ENCODE results near the gene AIDA. TPM values are rescaled to one million over a fixed set of nuclear protein-coding genes. Genes with fewer than 3 reads are reported as not detected.

The AIDA gene
- total RNA-seq, 1 donor from 2014 or later = 47.0 TPM

DNA sequence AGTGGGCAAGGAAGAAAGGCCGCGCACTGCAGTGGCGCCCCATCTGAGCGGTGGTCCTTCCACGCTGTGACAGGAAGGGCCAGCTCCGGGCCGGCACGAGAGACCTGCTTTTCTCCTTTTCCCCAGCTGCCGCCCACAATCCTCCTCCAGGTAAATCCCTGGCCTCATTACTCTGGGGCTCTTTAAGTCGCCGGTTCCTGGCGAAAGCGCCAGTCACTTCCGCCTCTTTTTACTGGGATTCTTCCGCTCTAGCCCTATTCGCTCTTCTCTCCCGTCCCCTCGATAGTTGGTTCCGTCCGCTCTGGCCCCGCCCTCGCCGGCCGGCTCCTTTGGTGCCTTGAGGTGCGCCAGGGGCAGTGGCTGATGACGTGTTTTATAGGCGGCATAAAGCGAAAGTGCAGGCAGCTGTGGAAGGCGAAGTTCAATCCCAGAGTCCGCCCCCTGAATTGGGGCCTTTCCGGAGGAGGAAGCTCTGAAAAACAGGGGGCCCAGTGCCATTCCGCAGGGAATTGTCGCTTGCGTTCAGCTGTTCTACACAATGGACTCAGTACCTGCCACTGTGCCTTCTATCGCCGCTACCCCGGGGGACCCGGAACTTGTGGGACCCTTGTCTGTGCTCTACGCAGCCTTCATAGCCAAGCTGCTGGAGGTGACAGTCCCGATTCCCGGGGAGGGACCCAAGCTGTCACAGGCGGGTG, 68.2 kb downstream of the AIDA start:
- DNase-seq = peak; percentile 97

DNA sequence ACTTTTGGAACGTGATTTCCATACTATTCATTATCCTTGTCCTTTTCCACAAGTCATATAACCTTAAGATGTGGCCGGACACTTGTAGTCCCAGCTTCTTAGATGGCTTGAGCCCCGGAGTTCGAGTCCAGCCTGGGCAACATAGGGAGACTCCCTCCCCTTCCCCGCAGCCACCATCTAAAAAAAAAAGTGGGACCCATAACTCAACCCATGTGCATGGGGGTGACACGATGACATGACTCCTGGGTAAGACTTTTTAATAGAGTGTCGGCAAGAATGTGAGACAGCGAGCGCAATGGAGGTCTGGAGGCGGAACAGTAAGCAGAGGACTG, 68.7 kb downstream of the AIDA start:
- DNase-seq = peak; percentile 66

DNA sequence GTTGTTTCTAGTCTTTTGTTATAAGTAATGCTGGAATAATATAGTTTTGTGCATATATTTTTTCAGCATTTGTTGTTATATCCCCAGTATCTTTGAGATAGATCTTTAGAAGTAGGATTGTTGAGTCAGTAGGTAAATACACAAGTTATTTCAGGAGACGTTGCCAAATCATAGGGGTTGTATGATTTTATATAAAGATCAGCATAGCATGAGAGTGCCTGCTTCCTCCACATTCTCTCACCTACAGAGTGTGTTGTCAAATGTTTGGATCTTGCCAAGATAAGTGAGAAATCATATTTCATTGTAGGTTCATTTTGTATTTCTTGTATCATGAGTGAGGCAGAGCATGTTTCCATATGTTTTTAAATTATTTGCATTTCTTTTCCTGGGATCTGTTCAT, 69.8 kb downstream of the AIDA start:
- DNase-seq = no peak

DNA sequence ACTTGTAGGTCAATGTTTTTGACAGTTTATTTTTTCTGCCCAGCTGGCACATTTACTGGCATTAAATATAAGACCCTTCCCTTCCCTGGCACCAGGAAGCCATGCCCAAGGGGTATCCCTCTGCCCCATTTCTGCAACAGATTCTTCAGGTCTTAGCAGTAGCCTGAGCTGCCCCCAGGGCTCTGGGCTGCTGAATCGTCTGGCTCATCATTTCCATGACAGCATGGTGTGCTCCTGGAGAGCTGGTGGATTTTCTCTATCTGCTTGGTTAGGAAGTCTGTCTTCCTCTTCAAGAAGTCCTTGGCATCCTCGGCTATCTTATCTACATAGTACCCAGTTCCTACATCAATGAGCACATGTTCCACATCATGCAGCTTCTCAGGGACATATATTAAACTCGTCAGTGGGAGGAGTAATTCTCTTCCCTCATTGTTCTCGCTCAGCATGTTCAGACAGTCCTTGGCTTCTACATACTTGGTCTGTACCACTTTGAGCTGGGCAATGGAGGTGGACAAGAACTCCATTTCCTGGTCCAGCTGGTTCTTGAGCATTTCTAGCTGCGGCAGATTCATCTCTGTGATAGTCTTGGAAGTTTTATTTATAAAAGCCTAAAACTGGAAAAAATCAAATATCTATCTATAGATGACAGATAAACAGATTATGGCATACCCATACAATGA, 70.9 kb downstream of the AIDA start:
- DNase-seq = no peak

DNA sequence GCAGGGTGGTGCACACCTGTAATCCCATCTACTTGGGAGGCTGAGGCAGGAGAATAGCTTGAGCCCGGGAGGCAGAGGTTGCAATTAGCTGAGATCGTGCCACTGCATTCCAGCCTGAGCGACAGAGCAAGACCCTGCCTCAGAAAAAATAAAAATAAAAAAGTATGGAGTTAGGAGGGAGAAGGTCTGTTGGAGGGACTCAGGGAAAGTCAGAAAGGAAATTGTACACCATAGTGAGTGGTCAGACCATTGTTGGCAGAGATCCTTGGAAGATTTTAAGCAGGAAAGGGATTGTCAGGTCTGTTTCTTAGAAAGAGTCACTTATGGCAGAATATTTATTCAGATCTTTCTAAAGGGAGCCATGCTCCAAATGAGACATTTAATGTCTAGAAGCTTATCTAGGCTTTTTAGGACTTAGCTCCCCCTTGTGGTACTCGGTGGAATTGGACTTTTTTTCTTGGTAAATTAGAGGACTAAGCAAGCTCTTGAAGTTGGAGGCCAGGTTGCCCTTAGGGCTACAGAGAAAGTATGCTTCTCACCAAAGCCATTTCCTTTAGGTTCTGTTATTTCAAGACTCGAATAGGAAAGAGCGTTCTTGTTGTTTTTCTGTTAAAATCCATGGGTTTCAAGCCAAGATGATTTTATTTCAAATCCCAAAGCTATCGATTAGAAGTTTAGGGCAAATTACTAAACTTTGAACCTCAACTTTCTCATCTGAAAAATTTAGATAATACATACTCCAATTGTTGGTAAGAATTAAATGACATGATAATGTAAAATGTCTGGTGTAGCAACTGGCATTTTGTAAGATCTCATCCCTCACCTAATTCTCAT, 77.9 kb downstream of the AIDA start:
- peak; percentile 71 for DNase-seq

DNA sequence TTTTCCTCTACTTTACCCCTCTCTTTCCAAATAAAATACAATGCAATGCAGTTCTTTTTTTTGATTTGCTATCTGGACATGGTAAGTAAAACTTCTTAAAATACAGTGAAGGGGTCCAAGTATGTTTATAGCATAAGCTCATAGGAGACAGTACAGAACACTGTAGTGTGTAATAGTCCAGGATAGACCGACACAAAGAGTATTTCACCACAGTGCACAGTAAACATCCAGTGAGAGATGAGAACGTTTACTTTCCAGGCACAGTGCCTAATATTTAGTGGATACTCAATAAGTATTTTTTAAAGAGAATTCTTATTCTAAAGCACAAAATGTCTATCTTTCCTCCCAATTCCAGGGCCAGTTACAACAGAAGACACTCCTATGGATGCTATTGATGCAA, 79.5 kb downstream of the AIDA start:
- DNase-seq = no peak

DNA sequence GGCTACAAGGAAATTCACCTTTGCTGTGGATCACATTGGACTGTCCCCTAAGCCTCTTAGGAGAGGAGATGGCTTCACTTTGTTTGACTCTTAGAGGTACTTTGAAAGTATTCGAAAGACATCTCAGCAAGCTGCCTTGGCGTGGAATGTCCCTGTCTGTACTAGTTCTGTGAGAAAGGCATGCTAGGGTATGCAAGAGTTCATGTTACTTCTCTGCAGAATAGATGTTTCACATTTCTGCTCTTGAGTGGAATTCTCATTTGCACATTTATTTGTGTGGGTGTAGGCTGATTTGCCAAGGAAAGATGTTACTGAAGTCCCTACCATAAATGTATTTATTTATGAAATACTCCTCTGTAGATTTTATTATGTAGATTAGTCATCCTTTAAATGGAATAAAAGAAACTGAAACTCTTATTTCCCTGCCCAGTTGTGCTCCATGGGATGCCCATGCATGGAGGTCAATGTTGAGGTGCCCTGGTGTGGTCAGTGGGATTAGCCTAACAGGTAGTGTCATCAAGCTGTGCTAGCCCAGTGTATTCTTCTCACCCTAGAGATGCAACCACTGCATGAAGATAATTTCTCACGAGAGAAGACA, 80.6 kb downstream of the AIDA start:
- no peak for DNase-seq

DNA sequence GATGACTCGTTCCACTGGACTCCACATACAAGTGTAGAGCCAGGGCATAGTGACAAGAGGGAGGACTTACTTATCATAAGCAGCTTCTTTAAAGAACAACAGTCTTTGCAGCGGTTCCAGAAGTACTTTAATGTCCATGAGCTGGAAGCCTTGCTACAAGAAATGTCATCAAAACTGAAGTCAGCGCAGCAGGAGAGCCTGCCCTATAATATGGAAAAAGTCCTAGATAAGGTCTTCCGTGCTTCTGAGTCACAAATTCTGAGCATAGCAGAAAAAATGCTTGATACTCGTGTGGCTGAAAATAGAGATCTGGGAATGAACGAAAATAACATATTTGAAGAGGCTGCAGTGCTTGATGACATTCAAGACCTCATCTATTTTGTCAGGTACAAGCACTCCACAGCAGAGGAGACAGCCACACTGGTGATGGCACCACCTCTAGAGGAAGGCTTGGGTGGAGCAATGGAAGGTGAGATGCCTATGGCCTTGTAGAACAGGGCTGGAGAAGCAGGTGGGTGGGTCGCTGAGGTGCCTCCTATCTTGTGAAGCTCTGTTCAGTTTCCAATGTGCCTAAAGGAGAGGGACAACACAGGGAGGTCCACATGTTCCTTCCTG, 82.3 kb downstream of the AIDA start:
- DNase-seq = no peak

DNA sequence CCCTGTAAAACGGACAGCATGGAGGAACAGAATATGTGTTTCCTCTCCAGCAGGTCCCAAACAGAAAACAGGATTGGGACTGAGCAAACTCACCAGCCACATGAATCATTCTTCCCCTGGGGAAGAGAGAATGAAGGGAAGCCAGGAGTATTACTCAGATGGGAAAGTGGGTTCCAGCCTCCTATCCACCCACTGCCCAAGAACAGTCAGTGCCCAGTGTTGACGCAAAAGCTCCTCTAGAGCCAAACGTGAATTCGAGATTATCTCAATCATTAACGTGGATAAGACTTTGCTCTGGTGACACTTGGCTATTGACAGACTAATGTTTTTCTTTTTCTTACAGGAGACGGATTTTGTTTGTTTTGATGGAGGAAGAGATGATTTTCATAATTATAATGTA, 85.1 kb downstream of the AIDA start:
- DNase-seq = no peak

DNA sequence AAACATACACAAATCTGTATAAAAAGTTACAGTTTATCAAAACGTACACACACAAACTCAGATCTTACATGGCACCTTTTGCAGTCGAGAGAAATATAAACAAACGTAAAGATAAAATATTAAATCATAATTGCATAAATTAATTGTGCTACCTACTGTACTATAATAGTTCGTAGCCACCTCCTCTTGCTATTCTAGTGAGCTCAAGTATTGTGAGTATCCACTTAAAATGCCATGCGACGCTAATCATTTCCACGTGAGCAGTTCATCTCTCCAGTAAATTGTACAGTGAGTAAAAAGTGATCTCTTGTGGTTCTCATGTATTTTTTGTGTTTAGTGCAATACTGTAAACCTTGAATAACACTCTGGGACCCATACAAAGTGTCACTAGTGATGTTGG, 88.1 kb downstream of the AIDA start:
- DNase-seq = no peak

DNA sequence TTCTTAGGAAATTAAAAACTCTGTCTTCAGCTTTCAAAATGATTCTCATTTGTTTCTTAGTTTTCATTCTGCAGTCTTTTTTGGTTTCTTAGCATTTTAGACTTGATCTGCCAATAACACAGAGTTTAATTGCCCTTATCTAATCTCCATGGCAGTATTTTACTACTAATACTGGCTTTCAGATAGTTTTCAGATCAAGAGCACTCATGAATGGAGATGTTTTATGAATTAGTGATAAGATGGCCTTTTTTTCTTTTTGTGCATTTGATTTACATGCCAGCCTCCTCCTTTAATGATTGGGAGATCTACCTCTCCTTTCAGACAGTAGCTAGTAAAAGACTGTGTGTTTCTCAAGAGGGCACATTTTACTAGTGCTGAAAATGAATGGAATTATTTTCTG, 88.8 kb downstream of the AIDA start:
- no peak for DNase-seq

DNA sequence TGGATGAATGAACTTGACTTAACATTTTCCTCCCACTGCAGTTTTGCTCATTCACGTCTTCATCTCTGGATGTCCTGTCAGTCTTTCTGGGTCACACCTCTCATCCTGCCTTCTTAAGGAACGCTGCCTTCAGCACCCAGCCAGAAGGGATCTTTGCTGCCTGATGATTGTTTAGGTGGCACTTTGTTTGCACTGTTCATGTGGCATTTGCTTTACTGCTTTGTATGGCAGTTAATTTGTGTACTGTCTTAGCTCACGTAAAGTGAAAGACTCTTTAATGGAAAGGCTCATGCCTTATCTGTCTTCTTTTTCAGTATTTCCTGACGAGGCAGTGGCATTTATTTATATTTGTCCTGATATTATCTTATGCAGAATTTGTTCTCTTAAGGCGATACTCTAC, 89.5 kb downstream of the AIDA start:
- DNase-seq = no peak

DNA sequence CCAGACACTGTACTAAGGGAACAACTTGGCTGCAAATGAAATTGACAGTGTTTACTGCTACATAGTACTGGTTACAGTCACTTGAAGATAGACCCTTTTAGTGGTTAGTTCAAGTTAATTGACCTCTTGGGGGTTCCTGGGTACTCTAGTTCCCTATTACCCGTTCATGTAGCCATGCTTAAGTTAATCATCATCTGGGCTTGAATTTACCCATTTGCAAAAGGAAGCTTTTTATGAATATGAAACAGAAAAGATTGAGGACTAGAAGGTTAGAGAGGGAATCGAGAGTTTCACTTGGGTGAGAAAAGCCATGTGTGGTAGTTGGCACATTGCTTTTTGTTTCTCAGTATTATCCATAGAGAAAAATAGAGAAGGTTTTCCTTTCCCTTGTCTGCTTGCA, 91.7 kb downstream of the AIDA start:
- no peak for DNase-seq

DNA sequence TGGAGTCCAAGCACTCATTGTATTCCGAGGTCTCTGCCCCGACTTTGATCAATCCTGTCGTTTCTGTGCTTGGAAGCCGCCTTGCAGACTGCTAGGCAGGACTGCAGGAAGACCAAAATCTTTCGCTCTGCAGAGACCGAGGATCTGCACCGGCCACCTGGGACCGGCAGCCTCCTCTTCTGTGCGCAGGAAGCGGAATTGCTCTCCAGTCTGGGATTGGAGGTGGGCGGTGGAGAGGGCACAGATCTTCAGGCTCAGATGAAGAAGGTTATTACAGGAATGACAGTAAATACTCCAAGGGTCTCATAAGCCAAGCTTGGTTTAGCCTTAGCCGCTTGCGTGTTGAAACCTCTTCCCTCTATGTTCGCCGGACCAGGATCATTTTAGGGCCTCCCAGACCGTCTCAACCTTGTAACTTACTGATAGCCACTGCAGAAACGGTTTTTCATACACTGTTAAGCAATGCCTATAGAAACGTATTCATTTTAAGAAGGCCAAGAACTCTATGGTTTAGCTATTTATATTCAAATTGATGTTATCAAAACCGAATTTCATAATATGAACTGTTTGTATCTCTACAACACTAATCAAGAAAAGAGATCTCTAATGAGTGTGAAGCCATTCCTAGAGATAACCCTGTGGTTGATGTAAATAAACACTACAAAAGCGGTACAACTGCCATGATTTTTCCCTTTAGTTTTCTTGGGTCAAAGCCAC, 93.3 kb downstream of the AIDA start:
- DNase-seq = no peak

Other genes with a start within 250 kb of the AIDA start
- 0.10 TPM for gene HHIPL2, start 164.4 kb downstream of the AIDA start, total RNA-seq
- gene TAF1A, start 122.6 kb downstream of the AIDA start, total RNA-seq = 11.1 TPM
- gene MIA3, start 94.4 kb downstream of the AIDA start, total RNA-seq = 44.8 TPM
- 33.1 TPM for gene BROX, start 73 bp upstream of the AIDA start, total RNA-seq
- gene FAM177B, start 24.7 kb upstream of the AIDA start, total RNA-seq = 0.20 TPM
- gene DISP1, start 102.5 kb upstream of the AIDA start, total RNA-seq = 5.1 TPM

Measured in skin of body (tissue), 2 donors.